Measurements from ENCODE around the gene WEE1. TPM values are rescaled to one million over a fixed set of nuclear protein-coding genes. Genes with fewer than 3 reads are reported as not detected.

Gene WEE1
- total and polyA plus RNA-seq, 2 donors (not counting 3 experiments of a cell fraction or from before 2014, with no cell fraction given), result 19.2 to 42.8 TPM

- Histone ChIP-seq H3K27me3 (ENCODE audit: control insufficient read depth in 2 of 2, insufficient read depth in 2 of 2, low read length in 2 of 2) (no peaks in the 10 kb centered on the region), H4K20me1 (replicated peaks; ENCODE audit: control insufficient read depth, extremely low read depth, insufficient read depth, low read length) (no peaks in the 10 kb centered on the region), H2AFZ (ENCODE audit: low read depth, low read length) (no peak overlapping the region), H3K9me1 (replicated peaks; ENCODE audit: control insufficient read depth, extremely low read depth, insufficient read depth, low read length) (no peaks in the 10 kb centered on the region), H3K27ac (ENCODE audit: insufficient read depth, low read depth, low read length) (no peak overlapping the region), H3K9me3 (replicated peaks; ENCODE audit: control insufficient read depth, insufficient read depth, low read length) (no peaks in the 10 kb centered on the region), H3K4me1 (ENCODE audit: control insufficient read depth, extremely low read depth, insufficient read depth, low read length) (no peaks in the 10 kb centered on the region), H3K79me2 (ENCODE audit: control insufficient read depth, insufficient read depth, low read length) (no peaks in the 10 kb centered on the region), H3K4me2 (ENCODE audit: insufficient read depth, low read length) (no peak overlapping the region), H3K4me3 (replicated peaks in 1 of 3; ENCODE audit: insufficient read depth in 1 of 3, low read depth in 1 of 3, low read length in 3 of 3) (no peak overlapping the region), H3K9ac (replicated peaks; ENCODE audit: extremely low read depth, insufficient read depth, low read length) (no peak overlapping the region), H3K36me3 (ENCODE audit: control insufficient read depth in 2 of 2, extremely low read depth in 1 of 2, insufficient read depth in 2 of 2, low read length in 2 of 2) (no peaks in the 10 kb centered on the region)
- intact Hi-C loops (cut with micrococcal nuclease) (no loop called here), dilution Hi-C loops (cut with MboI; ENCODE audit: extremely low pct_ligation_motif_present, low sequenced_read_pairs) (loop anchor here (25.0 kb wide), 1 partner anchor 130 kb away; no protein-coding TSS in a partner anchor)
- TF ChIP-seq EZH2 (IDR thresholded peaks at IDR 0.05; ENCODE audit: borderline replicate concordance, low read depth, low read length, severe bottlenecking), result no peak
- no peak for TF ChIP-seq GATA2 (IDR thresholded peaks at IDR 0.05; ENCODE audit: insufficient read depth, insufficient read length, low read depth, low read length)
- no peak for TF ChIP-seq MYC (IDR thresholded peaks at IDR 0.05; ENCODE audit: low read depth, low read length)
- no peak for TF ChIP-seq CTCF (IDR thresholded peaks at IDR 0.05; ENCODE audit: extremely low read depth in 1 of 2, insufficient read depth in 1 of 2, low read depth in 1 of 2, low read length in 2 of 2)
- no peak for TF ChIP-seq FOS (IDR thresholded peaks at IDR 0.05; ENCODE audit: borderline replicate concordance, insufficient read depth, low read length)
- TF ChIP-seq JUN (IDR thresholded peaks at IDR 0.05; ENCODE audit: borderline replicate concordance, insufficient read depth, insufficient read length, low read depth), result no peak
- TF ChIP-seq POLR2AphosphoS5 (IDR thresholded peaks at IDR 0.05; ENCODE audit: insufficient read depth, low read depth, low read length), result no peak
- no peak for TF ChIP-seq MAX (IDR thresholded peaks at IDR 0.05; ENCODE audit: insufficient read depth, insufficient read length)
- TF ChIP-seq POLR2A (IDR thresholded peaks at IDR 0.05; ENCODE audit: low read depth, low read length), result no peak
- BruUV-seq (replicated peaks), result no TSS peak
- POLR2A ChIA-PET, result no interaction called here
- CTCF ChIA-PET, result interaction anchor here (1.2 to 1.5 kb wide), 2 partner anchors 9 to 100 kb away, joined by 3 read pairs; no protein-coding TSS in a partner anchor
- FAIRE-seq (no peak), DNase-seq (ENCODE audit: low read depth, low spot score) (no peak)
Measured at GRCh38 chr11:9606809-9607510, 33.5 kb downstream of the WEE1 start.
